Measurements from ENCODE around the gene PMVK. TPM values are rescaled to one million over a fixed set of nuclear protein-coding genes. Genes with fewer than 3 reads are reported as not detected.
A peak's percentile ranks its signal among the peaks of the same experiment; 100 is the strongest.

The PMVK gene
- total and polyA plus RNA-seq, 2 of the 4 experiments (the other 2 are of a cell fraction) = 9.0 to 28.1 TPM

DNA sequence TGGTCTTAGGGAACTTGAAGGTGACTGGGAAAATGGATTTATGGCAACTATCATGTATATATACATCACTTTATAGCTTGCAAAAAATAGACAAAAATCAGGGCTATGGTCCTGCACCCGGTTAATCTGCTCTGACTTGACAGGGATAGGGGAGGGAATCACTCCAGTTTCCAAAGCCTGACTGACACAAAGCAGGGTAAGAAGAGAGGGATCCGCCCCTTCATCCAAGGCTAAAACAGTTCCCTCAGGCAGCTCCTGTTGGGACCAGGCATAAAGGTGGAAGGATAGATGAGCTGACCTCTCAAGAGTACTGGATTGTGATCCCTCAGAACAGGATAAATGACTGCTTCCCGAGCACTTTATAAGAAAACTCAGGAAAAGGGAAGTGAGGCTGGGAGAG, 18.0 kb upstream of the PMVK start:
- no peak for TF ChIP-seq MAZ (IDR thresholded peaks at IDR 0.05; ENCODE audit: borderline replicate concordance, low read depth, low read length)
- no peak for TF ChIP-seq SMC3 (IDR thresholded peaks at IDR 0.05; ENCODE audit: low read depth, low read length)
- TF ChIP-seq POLR2A (IDR thresholded peaks at IDR 0.05; ENCODE audit: low read depth, low read length) = no peak
- no peak for TF ChIP-seq CEBPB (IDR thresholded peaks at IDR 0.05; ENCODE audit: low read depth, low read length)
- TF ChIP-seq, protein P1, sequence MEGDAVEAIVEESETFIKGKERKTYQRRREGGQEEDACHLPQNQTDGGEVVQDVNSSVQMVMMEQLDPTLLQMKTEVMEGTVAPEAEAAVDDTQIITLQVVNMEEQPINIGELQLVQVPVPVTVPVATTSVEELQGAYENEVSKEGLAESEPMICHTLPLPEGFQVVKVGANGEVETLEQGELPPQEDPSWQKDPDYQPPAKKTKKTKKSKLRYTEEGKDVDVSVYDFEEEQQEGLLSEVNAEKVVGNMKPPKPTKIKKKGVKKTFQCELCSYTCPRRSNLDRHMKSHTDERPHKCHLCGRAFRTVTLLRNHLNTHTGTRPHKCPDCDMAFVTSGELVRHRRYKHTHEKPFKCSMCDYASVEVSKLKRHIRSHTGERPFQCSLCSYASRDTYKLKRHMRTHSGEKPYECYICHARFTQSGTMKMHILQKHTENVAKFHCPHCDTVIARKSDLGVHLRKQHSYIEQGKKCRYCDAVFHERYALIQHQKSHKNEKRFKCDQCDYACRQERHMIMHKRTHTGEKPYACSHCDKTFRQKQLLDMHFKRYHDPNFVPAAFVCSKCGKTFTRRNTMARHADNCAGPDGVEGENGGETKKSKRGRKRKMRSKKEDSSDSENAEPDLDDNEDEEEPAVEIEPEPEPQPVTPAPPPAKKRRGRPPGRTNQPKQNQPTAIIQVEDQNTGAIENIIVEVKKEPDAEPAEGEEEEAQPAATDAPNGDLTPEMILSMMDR (conservative IDR thresholded peaks at IDR 0.05; ENCODE audit: low read depth, low read length) = no peak
- no peak for TF ChIP-seq MAFK (IDR thresholded peaks at IDR 0.05; ENCODE audit: low read depth, low read length)
- TF ChIP-seq, protein P2, sequence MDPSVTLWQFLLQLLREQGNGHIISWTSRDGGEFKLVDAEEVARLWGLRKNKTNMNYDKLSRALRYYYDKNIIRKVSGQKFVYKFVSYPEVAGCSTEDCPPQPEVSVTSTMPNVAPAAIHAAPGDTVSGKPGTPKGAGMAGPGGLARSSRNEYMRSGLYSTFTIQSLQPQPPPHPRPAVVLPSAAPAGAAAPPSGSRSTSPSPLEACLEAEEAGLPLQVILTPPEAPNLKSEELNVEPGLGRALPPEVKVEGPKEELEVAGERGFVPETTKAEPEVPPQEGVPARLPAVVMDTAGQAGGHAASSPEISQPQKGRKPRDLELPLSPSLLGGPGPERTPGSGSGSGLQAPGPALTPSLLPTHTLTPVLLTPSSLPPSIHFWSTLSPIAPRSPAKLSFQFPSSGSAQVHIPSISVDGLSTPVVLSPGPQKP (IDR thresholded peaks at IDR 0.05; ENCODE audit: borderline replicate concordance, low read depth, low read length) = no peak
- no peak for TF ChIP-seq CHD1 (IDR thresholded peaks at IDR 0.05; ENCODE audit: low read depth, low read length)
- no peak for TF ChIP-seq FOS (IDR thresholded peaks at IDR 0.05; ENCODE audit: low read depth, low read length)
- TF ChIP-seq RCOR1 (IDR thresholded peaks at IDR 0.05; ENCODE audit: insufficient replicate concordance, low read length) = no peak
- no peak for TF ChIP-seq NFE2L2 (IDR thresholded peaks at IDR 0.05; ENCODE audit: low read depth, low read length)
- TF ChIP-seq MXI1 (IDR thresholded peaks at IDR 0.05; ENCODE audit: borderline replicate concordance, low read depth, low read length) = no peak
- H3K27ac ChIP-seq (ENCODE audit: insufficient read depth, low read length) = no peak overlapping the region
- H2AFZ ChIP-seq (replicated peaks; ENCODE audit: low read length, poor library complexity) = no peak overlapping the region
- no peaks in the 10 kb centered on the region for H3K9me3 ChIP-seq (ENCODE audit: control insufficient read depth, insufficient read depth, low read length)
- no peak overlapping the region for H2AK5ac ChIP-seq (ENCODE audit: low read depth, low read length)
- H3K23ac ChIP-seq (ENCODE audit: low read depth, low read length) = no peak overlapping the region; the same call in 1 of the 2 replicates
- CTCF ChIA-PET = no interaction called here
- dilution Hi-C loops (cut with HindIII; ENCODE audit: low sequenced_read_pairs, unreplicated experiment) (no loop called here), intact Hi-C loops (cut with micrococcal nuclease) (no loop called here), in situ Hi-C loops (cut with MboI; ENCODE audit: low sequenced_read_pairs) (loop anchor here (10.0 kb wide), 1 partner anchor 100 kb away; the partner anchor contains the start of gene ADAM15)
- BruUV-seq (replicated peaks) = no TSS peak
- no peak overlapping the region for H3K4me3 ChIP-seq (ENCODE audit: insufficient read depth, low read depth, low read length)
- peaks cover 18% of the 10 kb centered on the region for H3K36me3 ChIP-seq (ENCODE audit: control insufficient read depth, insufficient read depth, low read length)
- peak overlapping the region; percentile 20; the same call in 1 of the 2 replicates for H3K9ac ChIP-seq (ENCODE audit: low read depth, low read length)
- H3K18ac ChIP-seq (ENCODE audit: low read depth, low read length) = no peak overlapping the region
- peaks cover 9% of the 10 kb centered on the region for H3K9me1 ChIP-seq (ENCODE audit: insufficient read depth, low read length)
- H3K27me3 ChIP-seq (ENCODE audit: control insufficient read depth, insufficient read depth, low read length) = no peaks in the 10 kb centered on the region
- no peak overlapping the region for H3K14ac ChIP-seq (replicated peaks; ENCODE audit: low read depth, low read length)
- no peak overlapping the region for H2BK20ac ChIP-seq (ENCODE audit: low read depth, low read length)
- H3K79me1 ChIP-seq (ENCODE audit: low read depth in 1 of 2, low read length in 2 of 2) = peaks cover 8 to 43% of the 10 kb centered on the region in 2 experiments; a peak in 3 of 4 replicates
- H3K4ac ChIP-seq (ENCODE audit: low read depth, low read length) = no peak overlapping the region
- DNase-seq = no peak
- H3K4me2 ChIP-seq (ENCODE audit: low read depth, low read length) = peak overlapping the region; percentile 90; the same call in 1 of the 2 replicates
- H4K8ac ChIP-seq (ENCODE audit: low read depth in 2 of 2, low read length in 2 of 2) = no peak overlapping the region
- no peak overlapping the region for H2BK15ac ChIP-seq (ENCODE audit: low read depth, low read length)
- H3K4me1 ChIP-seq (ENCODE audit: control insufficient read depth, insufficient read depth, low read length) = peaks cover 11% of the 10 kb centered on the region
- no peak for ATAC-seq (ENCODE audit: low read depth)
- no CpG with 5 or more reads among the region's 3 CpGs for WGBS, 2 experiments (ENCODE audit: extremely low coverage in 2 of 2, insufficient read length in 1 of 2)
- no peak overlapping the region for H4K5ac ChIP-seq (ENCODE audit: low read depth, low read length)
- POLR2A ChIA-PET (ENCODE audit: unreplicated experiment) = no interaction called here
- no peak overlapping the region for H3K56ac ChIP-seq (ENCODE audit: extremely low read depth, insufficient read depth, low read length)
- no peak overlapping the region for H2BK5ac ChIP-seq (ENCODE audit: low read depth, low read length, poor library complexity, severe bottlenecking)
- no peak overlapping the region for H2AK9ac ChIP-seq (replicated peaks; ENCODE audit: low read depth, low read length, poor library complexity)
- peaks cover 14% of the 10 kb centered on the region for H4K20me1 ChIP-seq (ENCODE audit: insufficient read depth, low read length)
- no peak overlapping the region for H2BK120ac ChIP-seq (ENCODE audit: low read depth, low read length)
- no peak overlapping the region for H4K91ac ChIP-seq (ENCODE audit: insufficient read depth, low read depth, low read length)

Measured in IMR-90 (cell line).